ENCODE data around the gene PLSCR3. TPM values are rescaled to one million over a fixed set of nuclear protein-coding genes. Genes with fewer than 3 reads are reported as not detected.

PLSCR3 gene
- total and polyA plus RNA-seq, 2 experiments from 2014 or later: 30.0 to 34.3 TPM

DNA sequence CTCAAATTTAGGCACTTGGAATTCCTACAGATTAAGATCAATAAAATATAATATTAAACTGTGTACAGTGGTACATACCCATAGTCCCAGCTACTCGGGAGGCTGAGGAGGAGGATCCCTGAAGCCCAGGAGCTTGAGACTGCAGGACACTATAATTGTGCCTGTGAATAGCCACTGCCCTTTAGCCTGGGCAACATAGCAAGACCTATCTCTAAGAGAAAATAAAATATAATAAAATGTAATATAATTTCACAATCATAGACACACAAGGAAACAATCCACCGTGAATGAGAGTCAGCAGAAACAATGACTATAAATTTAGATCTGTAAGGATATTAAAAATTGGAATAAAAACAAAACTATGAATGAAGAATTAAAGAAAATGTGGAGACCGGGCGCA is 23.5 kb downstream of the PLSCR3 start:
- Histone ChIP-seq H3K4me3 (no peak overlapping the region), H2AFZ (no peak overlapping the region), H3K9me2 (ENCODE audit: insufficient read depth) (no peaks in the 10 kb centered on the region), H3K4me2 (no peak overlapping the region), H3K4me1 (ENCODE audit: insufficient read depth) (peaks cover 28% of the 10 kb centered on the region), H3K36me3 (ENCODE audit: insufficient read depth) (no peaks in the 10 kb centered on the region), H4K20me1 (replicated peaks; ENCODE audit: insufficient read depth) (no peaks in the 10 kb centered on the region), H3K27ac (ENCODE audit: low read depth) (no peak overlapping the region), H3F3A (replicated peaks; ENCODE audit: low read depth) (0 out of 2 replicates have a peak, but pooled peaks cover 5% of the 10 kb centered on the region), H3K79me2 (replicated peaks; ENCODE audit: insufficient read depth) (no peaks in the 10 kb centered on the region), H3K27me3 (ENCODE audit: insufficient read depth) (no peaks in the 10 kb centered on the region)
- Mint-ChIP-seq H3K4me1 (peaks cover 26% of the 10 kb centered on the region), H3K9me3 (no peaks in the 10 kb centered on the region), H3K27ac (no peak overlapping the region), H3K36me3 (ENCODE audit: low read depth) (no peaks in the 10 kb centered on the region), H3K4me3 (no peak overlapping the region), H3K27me3 (ENCODE audit: insufficient read depth, low read depth, poor library complexity) (peaks cover 6% of the 10 kb centered on the region)
- no peak for ATAC-seq
- TF ChIP-seq, protein P1, sequence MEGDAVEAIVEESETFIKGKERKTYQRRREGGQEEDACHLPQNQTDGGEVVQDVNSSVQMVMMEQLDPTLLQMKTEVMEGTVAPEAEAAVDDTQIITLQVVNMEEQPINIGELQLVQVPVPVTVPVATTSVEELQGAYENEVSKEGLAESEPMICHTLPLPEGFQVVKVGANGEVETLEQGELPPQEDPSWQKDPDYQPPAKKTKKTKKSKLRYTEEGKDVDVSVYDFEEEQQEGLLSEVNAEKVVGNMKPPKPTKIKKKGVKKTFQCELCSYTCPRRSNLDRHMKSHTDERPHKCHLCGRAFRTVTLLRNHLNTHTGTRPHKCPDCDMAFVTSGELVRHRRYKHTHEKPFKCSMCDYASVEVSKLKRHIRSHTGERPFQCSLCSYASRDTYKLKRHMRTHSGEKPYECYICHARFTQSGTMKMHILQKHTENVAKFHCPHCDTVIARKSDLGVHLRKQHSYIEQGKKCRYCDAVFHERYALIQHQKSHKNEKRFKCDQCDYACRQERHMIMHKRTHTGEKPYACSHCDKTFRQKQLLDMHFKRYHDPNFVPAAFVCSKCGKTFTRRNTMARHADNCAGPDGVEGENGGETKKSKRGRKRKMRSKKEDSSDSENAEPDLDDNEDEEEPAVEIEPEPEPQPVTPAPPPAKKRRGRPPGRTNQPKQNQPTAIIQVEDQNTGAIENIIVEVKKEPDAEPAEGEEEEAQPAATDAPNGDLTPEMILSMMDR (conservative IDR thresholded peaks at IDR 0.05; ENCODE audit: low read depth in 2 of 2): no peak
- TF ChIP-seq NANOG (IDR thresholded peaks at IDR 0.05; ENCODE audit: borderline replicate concordance) (no peak), EZH2phosphoT487 (IDR thresholded peaks at IDR 0.05; ENCODE audit: unreplicated experiment) (no peak), EZH2 (IDR thresholded peaks at IDR 0.05; ENCODE audit: low read depth, unreplicated experiment) (no peak), ZNF331 (CRISPR knock-in tag; IDR thresholded peaks at IDR 0.05; ENCODE audit: low read depth) (no peak), JUNB (IDR thresholded peaks at IDR 0.05; ENCODE audit: unreplicated experiment) (no peak)
- TF ChIP-seq, protein P2, sequence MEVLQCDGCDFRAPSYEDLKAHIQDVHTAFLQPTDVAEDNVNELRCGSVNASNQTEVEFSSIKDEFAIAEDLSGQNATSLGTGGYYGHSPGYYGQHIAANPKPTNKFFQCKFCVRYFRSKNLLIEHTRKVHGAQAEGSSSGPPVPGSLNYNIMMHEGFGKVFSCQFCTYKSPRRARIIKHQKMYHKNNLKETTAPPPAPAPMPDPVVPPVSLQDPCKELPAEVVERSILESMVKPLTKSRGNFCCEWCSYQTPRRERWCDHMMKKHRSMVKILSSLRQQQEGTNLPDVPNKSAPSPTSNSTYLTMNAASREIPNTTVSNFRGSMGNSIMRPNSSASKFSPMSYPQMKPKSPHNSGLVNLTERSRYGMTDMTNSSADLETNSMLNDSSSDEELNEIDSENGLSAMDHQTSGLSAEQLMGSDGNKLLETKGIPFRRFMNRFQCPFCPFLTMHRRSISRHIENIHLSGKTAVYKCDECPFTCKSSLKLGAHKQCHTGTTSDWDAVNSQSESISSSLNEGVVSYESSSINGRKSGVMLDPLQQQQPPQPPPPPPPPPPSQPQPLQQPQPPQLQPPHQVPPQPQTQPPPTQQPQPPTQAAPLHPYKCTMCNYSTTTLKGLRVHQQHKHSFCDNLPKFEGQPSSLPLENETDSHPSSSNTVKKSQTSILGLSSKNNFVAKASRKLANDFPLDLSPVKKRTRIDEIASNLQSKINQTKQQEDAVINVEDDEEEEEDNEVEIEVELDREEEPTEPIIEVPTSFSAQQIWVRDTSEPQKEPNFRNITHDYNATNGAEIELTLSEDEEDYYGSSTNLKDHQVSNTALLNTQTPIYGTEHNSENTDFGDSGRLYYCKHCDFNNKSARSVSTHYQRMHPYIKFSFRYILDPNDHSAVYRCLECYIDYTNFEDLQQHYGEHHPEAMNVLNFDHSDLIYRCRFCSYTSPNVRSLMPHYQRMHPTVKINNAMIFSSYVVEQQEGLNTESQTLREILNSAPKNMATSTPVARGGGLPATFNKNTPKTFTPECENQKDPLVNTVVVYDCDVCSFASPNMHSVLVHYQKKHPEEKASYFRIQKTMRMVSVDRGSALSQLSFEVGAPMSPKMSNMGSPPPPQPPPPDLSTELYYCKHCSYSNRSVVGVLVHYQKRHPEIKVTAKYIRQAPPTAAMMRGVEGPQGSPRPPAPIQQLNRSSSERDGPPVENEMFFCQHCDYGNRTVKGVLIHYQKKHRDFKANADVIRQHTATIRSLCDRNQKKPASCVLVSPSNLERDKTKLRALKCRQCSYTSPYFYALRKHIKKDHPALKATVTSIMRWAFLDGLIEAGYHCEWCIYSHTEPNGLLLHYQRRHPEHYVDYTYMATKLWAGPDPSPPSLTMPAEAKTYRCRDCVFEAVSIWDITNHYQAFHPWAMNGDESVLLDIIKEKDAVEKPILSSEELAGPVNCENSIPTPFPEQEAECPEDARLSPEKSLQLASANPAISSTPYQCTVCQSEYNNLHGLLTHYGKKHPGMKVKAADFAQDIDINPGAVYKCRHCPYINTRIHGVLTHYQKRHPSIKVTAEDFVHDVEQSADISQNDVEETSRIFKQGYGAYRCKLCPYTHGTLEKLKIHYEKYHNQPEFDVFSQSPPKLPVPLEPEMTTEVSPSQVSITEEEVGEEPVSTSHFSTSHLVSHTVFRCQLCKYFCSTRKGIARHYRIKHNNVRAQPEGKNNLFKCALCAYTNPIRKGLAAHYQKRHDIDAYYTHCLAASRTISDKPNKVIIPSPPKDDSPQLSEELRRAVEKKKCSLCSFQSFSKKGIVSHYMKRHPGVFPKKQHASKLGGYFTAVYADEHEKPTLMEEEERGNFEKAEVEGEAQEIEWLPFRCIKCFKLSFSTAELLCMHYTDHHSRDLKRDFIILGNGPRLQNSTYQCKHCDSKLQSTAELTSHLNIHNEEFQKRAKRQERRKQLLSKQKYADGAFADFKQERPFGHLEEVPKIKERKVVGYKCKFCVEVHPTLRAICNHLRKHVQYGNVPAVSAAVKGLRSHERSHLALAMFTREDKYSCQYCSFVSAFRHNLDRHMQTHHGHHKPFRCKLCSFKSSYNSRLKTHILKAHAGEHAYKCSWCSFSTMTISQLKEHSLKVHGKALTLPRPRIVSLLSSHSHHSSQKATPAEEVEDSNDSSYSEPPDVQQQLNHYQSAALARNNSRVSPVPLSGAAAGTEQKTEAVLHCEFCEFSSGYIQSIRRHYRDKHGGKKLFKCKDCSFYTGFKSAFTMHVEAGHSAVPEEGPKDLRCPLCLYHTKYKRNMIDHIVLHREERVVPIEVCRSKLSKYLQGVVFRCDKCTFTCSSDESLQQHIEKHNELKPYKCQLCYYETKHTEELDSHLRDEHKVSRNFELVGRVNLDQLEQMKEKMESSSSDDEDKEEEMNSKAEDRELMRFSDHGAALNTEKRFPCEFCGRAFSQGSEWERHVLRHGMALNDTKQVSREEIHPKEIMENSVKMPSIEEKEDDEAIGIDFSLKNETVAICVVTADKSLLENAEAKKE (CRISPR knock-in tag; IDR thresholded peaks at IDR 0.05): no peak
- TF ChIP-seq, protein P3, sequence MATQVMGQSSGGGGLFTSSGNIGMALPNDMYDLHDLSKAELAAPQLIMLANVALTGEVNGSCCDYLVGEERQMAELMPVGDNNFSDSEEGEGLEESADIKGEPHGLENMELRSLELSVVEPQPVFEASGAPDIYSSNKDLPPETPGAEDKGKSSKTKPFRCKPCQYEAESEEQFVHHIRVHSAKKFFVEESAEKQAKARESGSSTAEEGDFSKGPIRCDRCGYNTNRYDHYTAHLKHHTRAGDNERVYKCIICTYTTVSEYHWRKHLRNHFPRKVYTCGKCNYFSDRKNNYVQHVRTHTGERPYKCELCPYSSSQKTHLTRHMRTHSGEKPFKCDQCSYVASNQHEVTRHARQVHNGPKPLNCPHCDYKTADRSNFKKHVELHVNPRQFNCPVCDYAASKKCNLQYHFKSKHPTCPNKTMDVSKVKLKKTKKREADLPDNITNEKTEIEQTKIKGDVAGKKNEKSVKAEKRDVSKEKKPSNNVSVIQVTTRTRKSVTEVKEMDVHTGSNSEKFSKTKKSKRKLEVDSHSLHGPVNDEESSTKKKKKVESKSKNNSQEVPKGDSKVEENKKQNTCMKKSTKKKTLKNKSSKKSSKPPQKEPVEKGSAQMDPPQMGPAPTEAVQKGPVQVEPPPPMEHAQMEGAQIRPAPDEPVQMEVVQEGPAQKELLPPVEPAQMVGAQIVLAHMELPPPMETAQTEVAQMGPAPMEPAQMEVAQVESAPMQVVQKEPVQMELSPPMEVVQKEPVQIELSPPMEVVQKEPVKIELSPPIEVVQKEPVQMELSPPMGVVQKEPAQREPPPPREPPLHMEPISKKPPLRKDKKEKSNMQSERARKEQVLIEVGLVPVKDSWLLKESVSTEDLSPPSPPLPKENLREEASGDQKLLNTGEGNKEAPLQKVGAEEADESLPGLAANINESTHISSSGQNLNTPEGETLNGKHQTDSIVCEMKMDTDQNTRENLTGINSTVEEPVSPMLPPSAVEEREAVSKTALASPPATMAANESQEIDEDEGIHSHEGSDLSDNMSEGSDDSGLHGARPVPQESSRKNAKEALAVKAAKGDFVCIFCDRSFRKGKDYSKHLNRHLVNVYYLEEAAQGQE (IDR thresholded peaks at IDR 0.05; ENCODE audit: unreplicated experiment): no peak
- DNase-seq (ENCODE audit: low spot score): no peak

Data from GM23338 (cell line).